GM19395 (cell line): ENCODE measurements around the gene PLOD1.
"Not testable (repeated sequence)": the region's sequence is repeated elsewhere in the genome, so short reads cannot be mapped to it uniquely, and the experiment has no call there.

Experiments
- ATAC-seq: cut with Tn5 transposase; IDR thresholded peaks from one replicate; pipeline ENCODE4 v1.9.1; 2021; ENCODE audit warnings: mild to moderate bottlenecking, moderate library complexity; ENCODE audit not compliant: unreplicated experiment

PLOD1 gene

GRCh38 chr1:11938722-11939526, 4.4 kb downstream of the PLOD1 start:
- ATAC-seq = no peak

- not testable (repeated sequence) for ATAC-seq
Observed at GRCh38 chr1:11939794-11940193, 5.3 kb downstream of the PLOD1 start.

GRCh38 chr1:11940260-11940921, 5.9 kb downstream of the PLOD1 start:
- no peak for ATAC-seq

GRCh38 chr1:11942280-11942679, 7.8 kb downstream of the PLOD1 start:
- no peak for ATAC-seq

- ATAC-seq = no peak
Observed at GRCh38 chr1:11943619-11944018, 9.1 kb downstream of the PLOD1 start.

- ATAC-seq = no peak
Observed at GRCh38 chr1:11944358-11944931, 9.9 kb downstream of the PLOD1 start.

- ATAC-seq = no peak
Observed at GRCh38 chr1:11946647-11947046, 12.1 kb downstream of the PLOD1 start.

GRCh38 chr1:11948822-11949458, 14.4 kb downstream of the PLOD1 start:
- no peak for ATAC-seq

- ATAC-seq = no peak
Observed at GRCh38 chr1:11951901-11952300, 17.4 kb downstream of the PLOD1 start.

GRCh38 chr1:11952455-11953109, 18.1 kb downstream of the PLOD1 start:
- no peak for ATAC-seq

- no peak for ATAC-seq
Observed at GRCh38 chr1:11955221-11955620, 20.7 kb downstream of the PLOD1 start.

- no peak for ATAC-seq
Observed at GRCh38 chr1:11957398-11957797, 22.9 kb downstream of the PLOD1 start.

GRCh38 chr1:11957897-11958296, 23.4 kb downstream of the PLOD1 start:
- no peak for ATAC-seq

GRCh38 chr1:11960276-11960675, 25.8 kb downstream of the PLOD1 start:
- ATAC-seq = no peak

GRCh38 chr1:11960715-11961114, 26.2 kb downstream of the PLOD1 start:
- no peak for ATAC-seq

GRCh38 chr1:11961230-11961629, 26.7 kb downstream of the PLOD1 start:
- ATAC-seq = no peak

- ATAC-seq = no peak
Observed at GRCh38 chr1:11963622-11964021, 29.1 kb downstream of the PLOD1 start.

- no peak for ATAC-seq
Observed at GRCh38 chr1:11964656-11965055, 30.1 kb downstream of the PLOD1 start.

GRCh38 chr1:11967028-11967547, 32.6 kb downstream of the PLOD1 start:
- no peak for ATAC-seq

GRCh38 chr1:11970441-11971185, 36.1 kb downstream of the PLOD1 start:
- no peak for ATAC-seq
